ENCODE measurements around the gene SHKBP1. TPM values are rescaled to one million over a fixed set of nuclear protein-coding genes. Genes with fewer than 3 reads are reported as not detected.

SHKBP1 gene
- total and polyA plus RNA-seq, 10 of the 15 experiments (the other 5 are each of a cell fraction or from before 2014, with no cell fraction given) = 2.3 to 123 (median 67.0) TPM

DNA sequence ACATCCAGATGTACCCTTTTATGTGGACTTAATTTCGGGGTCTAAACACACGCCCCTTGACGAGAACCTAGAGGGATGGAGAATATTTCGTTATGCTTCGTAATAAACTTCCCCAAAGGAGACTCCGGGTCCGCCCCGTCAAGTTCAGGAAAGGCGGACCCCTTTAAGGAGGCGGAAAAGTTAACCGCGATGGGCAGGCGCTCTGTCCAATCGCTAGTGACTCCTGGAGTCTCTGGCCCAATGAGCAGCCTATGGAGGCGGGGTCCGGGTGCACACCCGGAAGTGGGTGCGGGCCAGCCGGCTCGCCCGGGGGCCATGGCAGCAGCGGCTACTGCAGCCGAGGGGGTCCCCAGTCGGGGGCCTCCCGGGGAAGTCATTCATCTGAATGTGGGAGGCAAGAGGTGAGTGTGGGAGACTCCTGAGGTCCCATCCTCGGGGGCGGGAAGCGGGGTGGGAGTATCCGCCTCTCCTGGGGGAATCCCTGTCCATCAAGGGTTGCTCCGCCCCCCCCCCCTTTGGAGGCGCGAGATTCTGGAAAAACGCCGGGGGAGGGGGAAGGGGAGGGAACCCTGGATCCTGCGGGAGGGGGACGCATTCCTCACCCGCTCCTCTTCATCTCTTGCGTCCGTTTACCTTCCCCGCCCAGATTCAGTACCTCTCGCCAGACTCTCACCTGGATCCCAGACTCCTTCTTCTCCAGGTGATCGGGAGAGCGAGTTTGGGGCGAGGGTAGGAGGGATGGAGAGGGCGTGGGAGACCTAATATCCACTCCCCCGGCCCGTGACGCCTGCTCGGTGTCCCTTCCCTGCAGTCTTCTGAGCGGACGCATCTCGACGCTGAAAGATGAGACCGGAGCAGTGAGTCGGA is at the start of gene SHKBP1 (continued):
- no peak for TF ChIP-seq REST (IDR thresholded peaks at IDR 0.05; ENCODE audit: low read depth, low read length)
- TF ChIP-seq, protein P1, sequence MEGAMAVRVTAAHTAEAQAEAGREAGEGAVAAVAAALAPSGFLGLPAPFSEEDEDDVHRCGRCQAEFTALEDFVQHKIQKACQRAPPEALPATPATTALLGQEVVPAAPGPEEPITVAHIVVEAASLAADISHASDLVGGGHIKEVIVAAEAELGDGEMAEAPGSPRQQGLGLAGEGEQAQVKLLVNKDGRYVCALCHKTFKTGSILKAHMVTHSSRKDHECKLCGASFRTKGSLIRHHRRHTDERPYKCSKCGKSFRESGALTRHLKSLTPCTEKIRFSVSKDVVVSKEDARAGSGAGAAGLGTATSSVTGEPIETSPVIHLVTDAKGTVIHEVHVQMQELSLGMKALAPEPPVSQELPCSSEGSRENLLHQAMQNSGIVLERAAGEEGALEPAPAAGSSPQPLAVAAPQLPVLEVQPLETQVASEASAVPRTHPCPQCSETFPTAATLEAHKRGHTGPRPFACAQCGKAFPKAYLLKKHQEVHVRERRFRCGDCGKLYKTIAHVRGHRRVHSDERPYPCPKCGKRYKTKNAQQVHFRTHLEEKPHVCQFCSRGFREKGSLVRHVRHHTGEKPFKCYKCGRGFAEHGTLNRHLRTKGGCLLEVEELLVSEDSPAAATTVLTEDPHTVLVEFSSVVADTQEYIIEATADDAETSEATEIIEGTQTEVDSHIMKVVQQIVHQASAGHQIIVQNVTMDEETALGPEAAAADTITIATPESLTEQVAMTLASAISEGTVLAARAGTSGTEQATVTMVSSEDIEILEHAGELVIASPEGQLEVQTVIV (IDR thresholded peaks at IDR 0.05; ENCODE audit: borderline replicate concordance, partially characterized antibody) = peak; percentile 97
- TF ChIP-seq TARDBP (IDR thresholded peaks at IDR 0.05; ENCODE audit: borderline replicate concordance) = 0 out of 2 replicates have a peak, but pooled peaks have one; percentile 4
- TF ChIP-seq POLR2AphosphoS2 (IDR thresholded peaks at IDR 0.05; ENCODE audit: low read depth, low read length) = 0 out of 2 replicates have a peak, but pooled peaks have one; percentile 21

- H3K36me3 ChIP-seq (ENCODE audit: control insufficient read depth in 2 of 2, insufficient read depth in 2 of 2, low read length in 1 of 2) = no peaks in the 10 kb centered on the region
- H3K9me3 ChIP-seq (replicated peaks; ENCODE audit: control insufficient read depth, insufficient read depth, low read length) = no peaks in the 10 kb centered on the region
- ATAC-seq (no peak), DNase-seq (ENCODE audit: low read depth, low spot score) (no peak), FAIRE-seq (no peak)
- no peak overlapping the region for H3K4me3 ChIP-seq
- no peaks in the 10 kb centered on the region; a peak in 1 of 4 replicates for H3K27me3 ChIP-seq (replicated peaks in 1 of 2; ENCODE audit: control insufficient read depth in 2 of 2, insufficient read depth in 2 of 2, low read length in 1 of 2)
- H3K79me2 ChIP-seq (ENCODE audit: control insufficient read depth, insufficient read depth, low read length) = no peaks in the 10 kb centered on the region
- BruUV-seq (replicated peaks) = no TSS peak
- H4K20me1 ChIP-seq (ENCODE audit: control insufficient read depth, insufficient read depth) = no peaks in the 10 kb centered on the region
- POLR2A ChIA-PET = no interaction called here
- CTCF ChIA-PET = interaction anchor here (0.7 kb wide), 1 partner anchor 75 kb away, joined by 3 read pairs; no protein-coding TSS in a partner anchor
- no peak overlapping the region for H3K27ac ChIP-seq (ENCODE audit: control insufficient read depth, insufficient read depth)
- no peak overlapping the region for H2AFZ ChIP-seq (ENCODE audit: control insufficient read depth, low read depth, low read length)
- H3K4me1 ChIP-seq (ENCODE audit: control insufficient read depth, insufficient read depth, low read length) = peaks cover 3% of the 10 kb centered on the region
- no peak overlapping the region for H3K9ac ChIP-seq (ENCODE audit: control insufficient read depth, insufficient read depth, low read length)
- WGBS (ENCODE audit: insufficient coverage, insufficient replicate concordance, low lambda C conversion rate, missing lambda C conversion rate) = 44% methylated on average over 6 of the region's 6 CpGs
- intact Hi-C loops (cut with micrococcal nuclease; ENCODE audit: unreplicated experiment) (no loop called here), in situ Hi-C loops (cut with MboI) (no loop called here)
- RAD21 ChIA-PET (ENCODE audit: unreplicated experiment) = no interaction called here
- SMC1A ChIA-PET (ENCODE audit: uncharacterized antibody, unreplicated experiment) = no interaction called here
- H3K4me2 ChIP-seq (ENCODE audit: control insufficient read depth, insufficient read depth) = no peak overlapping the region
- no peak for TF ChIP-seq ZNF384 (IDR thresholded peaks at IDR 0.05; ENCODE audit: borderline replicate concordance, low read depth, low read length)
- TF ChIP-seq NR2C2 (IDR thresholded peaks at IDR 0.05; ENCODE audit: borderline replicate concordance, control insufficient read depth, insufficient read length, low read depth) = no peak
- TF ChIP-seq IKZF1 (conservative IDR thresholded peaks at IDR 0.05) = no peak
- TF ChIP-seq, protein P2, sequence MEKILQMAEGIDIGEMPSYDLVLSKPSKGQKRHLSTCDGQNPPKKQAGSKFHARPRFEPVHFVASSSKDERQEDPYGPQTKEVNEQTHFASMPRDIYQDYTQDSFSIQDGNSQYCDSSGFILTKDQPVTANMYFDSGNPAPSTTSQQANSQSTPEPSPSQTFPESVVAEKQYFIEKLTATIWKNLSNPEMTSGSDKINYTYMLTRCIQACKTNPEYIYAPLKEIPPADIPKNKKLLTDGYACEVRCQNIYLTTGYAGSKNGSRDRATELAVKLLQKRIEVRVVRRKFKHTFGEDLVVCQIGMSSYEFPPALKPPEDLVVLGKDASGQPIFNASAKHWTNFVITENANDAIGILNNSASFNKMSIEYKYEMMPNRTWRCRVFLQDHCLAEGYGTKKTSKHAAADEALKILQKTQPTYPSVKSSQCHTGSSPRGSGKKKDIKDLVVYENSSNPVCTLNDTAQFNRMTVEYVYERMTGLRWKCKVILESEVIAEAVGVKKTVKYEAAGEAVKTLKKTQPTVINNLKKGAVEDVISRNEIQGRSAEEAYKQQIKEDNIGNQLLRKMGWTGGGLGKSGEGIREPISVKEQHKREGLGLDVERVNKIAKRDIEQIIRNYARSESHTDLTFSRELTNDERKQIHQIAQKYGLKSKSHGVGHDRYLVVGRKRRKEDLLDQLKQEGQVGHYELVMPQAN (conservative IDR thresholded peaks at IDR 0.05) = no peak
- no peak for TF ChIP-seq REST (IDR thresholded peaks at IDR 0.05; ENCODE audit: low read depth, low read length)
These were observed 48.6 kb upstream of the SHKBP1 start for GRCh38 chr19:40528078-40528477.
